HAP-1 (cell line): Measurements from ENCODE around the gene KLHL25.

Experiments used
- DNase-seq, 2 experiments: peaks; one replicate each; pipeline ENCODE4 v3.0.0-alpha.2; 2016 to 2020; ENCODE audit warnings: low spot score in 2 of 2
- H3K27me3 ChIP-seq: fragments of 250-450 bp; sonication (Bioruptor Pico); 2 replicates; pipeline ENCODE4 v1.5.1; 2020; ENCODE audit warnings: low read depth, mild to moderate bottlenecking, moderate library complexity
- H3K36me3 ChIP-seq: fragments of 250-450 bp; sonication (Bioruptor Pico); replicated peaks from 2 replicates; pipeline ENCODE4 v1.5.1; 2020; ENCODE audit warnings: mild to moderate bottlenecking
- H3K4me1 ChIP-seq: fragments of 250-450 bp; sonication (Bioruptor Pico); 2 replicates; pipeline ENCODE4 v1.5.1; 2020; ENCODE audit warnings: mild to moderate bottlenecking
- H3K4me3 ChIP-seq: fragments of 250-450 bp; sonication (Bioruptor Pico); 2 replicates; pipeline ENCODE4 v1.5.1; 2020; ENCODE audit warnings: mild to moderate bottlenecking, moderate library complexity
- H3K9me3 ChIP-seq: fragments of 250-450 bp; sonication (Bioruptor Pico); 2 replicates; pipeline ENCODE4 v1.5.1; 2020; ENCODE audit warnings: mild to moderate bottlenecking, moderate library complexity
- in situ Hi-C: fragments of 300-500 bp; cut with MboI; formaldehyde crosslinking; loops from 3 replicates; pipeline ENCODE4 v1.14.3; 2020; ENCODE audit warnings: low sequenced_read_pairs, inconsistent platforms, mixed read lengths

KLHL25 gene

DNA sequence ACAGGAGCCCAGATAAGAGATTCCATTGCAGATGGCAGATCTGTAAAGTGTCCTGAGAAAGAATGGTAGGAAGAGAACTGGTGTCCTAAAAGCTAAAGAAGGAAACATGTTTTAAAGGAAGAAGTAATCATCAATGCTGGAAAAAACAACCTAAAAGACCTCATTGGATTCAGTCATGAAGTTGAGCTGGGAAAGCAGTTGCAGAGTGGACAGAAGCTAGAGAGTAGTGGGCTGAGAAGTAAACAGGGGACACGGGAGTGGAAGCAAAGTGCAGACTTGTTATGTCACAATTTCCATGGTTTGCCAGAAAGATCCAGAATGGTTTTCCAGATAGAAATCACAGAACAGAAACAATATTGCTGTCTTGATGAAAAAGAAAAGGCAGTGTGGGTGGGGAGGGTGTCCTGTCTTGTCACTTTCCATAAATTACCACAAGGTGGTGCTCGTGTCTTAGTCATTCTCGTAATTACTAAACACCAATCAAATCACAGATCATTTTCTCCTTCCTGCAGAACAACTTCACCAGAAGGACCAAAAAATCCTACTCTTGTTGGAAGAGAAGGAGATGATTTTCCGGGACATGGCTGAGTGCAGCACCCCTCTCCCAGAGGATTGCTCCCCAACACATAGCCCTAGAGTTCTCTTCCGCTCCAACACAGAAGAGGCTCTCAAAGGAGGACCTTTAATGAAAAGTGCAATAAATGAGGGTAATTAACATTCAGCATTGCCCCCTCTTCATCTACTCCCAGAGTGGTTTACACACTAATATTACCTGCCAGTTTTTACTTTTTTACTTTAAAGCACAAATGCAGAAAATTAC, 64.5 kb downstream of the KLHL25 start:
- in situ Hi-C loops = loop anchor here (5.0 kb wide), 1 partner anchor 102 kb away; no protein-coding TSS in a partner anchor
- Histone ChIP-seq H3K27me3 (no peaks in the 10 kb centered on the region), H3K4me1 (no peaks in the 10 kb centered on the region), H3K4me3 (no peak overlapping the region), H3K36me3 (peaks cover 41% of the 10 kb centered on the region), H3K9me3 (peaks cover 3% of the 10 kb centered on the region; the same call in 1 of the 2 replicates)
- peak; percentile 79 to 91 for DNase-seq

GRCh38 chr15:85727068-85727467, 67.7 kb downstream of the KLHL25 start:
- in situ Hi-C loops = no loop called here
- Histone ChIP-seq H3K9me3 (no peaks in the 10 kb centered on the region), H3K36me3 (peaks cover 35% of the 10 kb centered on the region), H3K4me3 (no peak overlapping the region), H3K27me3 (no peaks in the 10 kb centered on the region), H3K4me1 (no peaks in the 10 kb centered on the region)
- no peak for DNase-seq

GRCh38 chr15:85726454-85726853, 68.3 kb downstream of the KLHL25 start:
- Histone ChIP-seq H3K9me3 (no peaks in the 10 kb centered on the region), H3K4me1 (no peaks in the 10 kb centered on the region), H3K27me3 (no peaks in the 10 kb centered on the region), H3K36me3 (peaks cover 41% of the 10 kb centered on the region), H3K4me3 (no peak overlapping the region)
- in situ Hi-C loops = no loop called here
- no peak for DNase-seq

DNA sequence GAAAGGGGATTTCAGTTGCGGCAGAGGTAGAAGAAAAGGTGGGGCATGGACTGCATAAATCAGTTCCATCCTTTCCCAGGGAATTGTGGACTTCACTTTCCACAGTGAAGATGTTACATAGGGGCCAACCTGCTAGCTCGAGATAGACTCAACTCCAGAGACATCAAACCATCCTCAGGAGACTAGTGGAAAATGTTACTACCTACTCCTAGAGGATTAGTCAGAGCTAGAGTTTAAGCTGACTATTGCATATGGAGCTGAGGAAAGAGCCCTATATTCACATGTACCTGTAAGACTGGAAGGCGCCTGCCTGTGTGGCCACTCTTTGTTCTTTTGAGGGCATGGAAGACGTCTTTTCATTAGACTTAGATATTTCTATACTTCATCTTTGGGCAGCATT, 69.2 kb downstream of the KLHL25 start:
- H3K4me3 ChIP-seq = no peak overlapping the region
- peaks cover 45% of the 10 kb centered on the region for H3K36me3 ChIP-seq
- no peaks in the 10 kb centered on the region for H3K9me3 ChIP-seq
- in situ Hi-C loops = no loop called here
- no peak for DNase-seq
- no peaks in the 10 kb centered on the region for H3K27me3 ChIP-seq
- H3K4me1 ChIP-seq = no peaks in the 10 kb centered on the region

DNA sequence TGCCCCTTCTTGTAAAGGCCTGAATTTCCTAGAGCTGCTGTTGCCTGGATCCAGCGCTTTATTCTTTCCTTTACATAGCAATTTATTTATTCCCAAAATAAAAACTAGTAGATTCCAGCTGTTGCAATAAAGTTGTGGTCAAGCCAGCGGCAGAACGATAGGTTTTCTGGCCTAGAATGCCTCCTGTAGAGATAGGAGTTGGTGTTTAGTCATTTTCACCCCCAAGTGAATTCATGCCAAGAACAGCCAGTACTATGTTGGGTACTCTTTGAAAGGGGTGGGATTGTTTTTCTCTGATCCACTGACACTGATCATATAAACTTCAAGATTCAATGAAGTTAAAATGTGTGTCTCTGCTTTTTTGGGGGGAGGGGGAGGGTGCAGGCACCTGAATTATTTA, 69.7 kb downstream of the KLHL25 start:
- H3K9me3 ChIP-seq = no peaks in the 10 kb centered on the region
- no peak for DNase-seq
- H3K27me3 ChIP-seq = no peaks in the 10 kb centered on the region
- no peak overlapping the region for H3K4me3 ChIP-seq
- H3K36me3 ChIP-seq = peaks cover 46% of the 10 kb centered on the region
- in situ Hi-C loops = no loop called here
- no peaks in the 10 kb centered on the region for H3K4me1 ChIP-seq

DNA sequence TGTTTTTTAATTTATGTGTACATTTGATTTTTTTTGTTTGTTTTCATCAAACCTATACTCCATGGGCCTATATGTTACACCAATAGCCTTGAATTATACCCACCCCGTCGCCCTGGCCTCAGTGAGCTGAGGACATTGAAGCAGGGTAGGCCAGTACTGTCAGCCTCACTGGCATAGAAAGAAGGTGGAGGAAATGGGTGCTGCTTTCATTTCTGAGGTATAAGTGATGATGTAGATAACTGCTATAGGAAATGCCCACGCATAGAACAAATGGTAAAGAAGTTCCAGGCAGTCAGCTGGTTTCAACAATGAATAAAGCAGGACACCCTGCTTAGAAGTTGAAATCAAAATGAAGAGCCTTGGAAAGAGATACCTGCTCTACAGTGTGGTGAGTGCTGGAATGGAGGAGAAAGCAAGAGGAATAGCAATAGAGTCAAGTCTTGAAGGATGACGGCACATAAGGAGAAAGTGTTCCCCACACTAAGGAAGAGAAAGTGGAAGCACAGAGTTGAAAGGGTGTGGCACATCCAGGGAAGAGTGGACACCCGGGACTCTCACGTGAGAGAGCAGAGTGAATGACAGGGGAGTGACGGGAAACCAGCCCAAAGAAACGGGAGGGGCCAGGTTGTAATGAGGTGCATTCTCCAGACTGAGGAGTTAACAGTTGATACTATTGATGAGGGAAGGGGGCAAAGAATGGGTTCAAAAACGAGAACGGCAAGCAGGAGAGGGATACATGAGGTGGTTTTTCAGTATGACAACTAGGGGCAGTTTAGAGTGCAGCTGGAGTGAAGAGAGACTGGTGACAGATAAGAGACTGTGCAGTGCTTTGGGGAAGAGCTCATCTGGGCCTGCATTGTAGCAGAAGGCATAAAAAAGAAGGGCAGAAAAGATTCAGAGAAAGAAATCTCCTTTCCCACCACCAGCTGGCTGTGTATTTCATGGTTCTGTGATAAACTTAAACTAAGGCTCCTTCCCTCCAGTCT, 70.5 kb downstream of the KLHL25 start:
- H3K27me3 ChIP-seq = no peaks in the 10 kb centered on the region
- no peaks in the 10 kb centered on the region for H3K9me3 ChIP-seq
- no peak overlapping the region for H3K4me3 ChIP-seq
- H3K4me1 ChIP-seq = no peaks in the 10 kb centered on the region
- in situ Hi-C loops = no loop called here
- no peak for DNase-seq
- H3K36me3 ChIP-seq = peaks cover 49% of the 10 kb centered on the region

- no peaks in the 10 kb centered on the region for H3K27me3 ChIP-seq
- DNase-seq = no peak
- no peaks in the 10 kb centered on the region for H3K9me3 ChIP-seq
- peaks cover 52% of the 10 kb centered on the region for H3K36me3 ChIP-seq
- H3K4me3 ChIP-seq = no peak overlapping the region
- in situ Hi-C loops = no loop called here
- no peaks in the 10 kb centered on the region for H3K4me1 ChIP-seq
Observed at GRCh38 chr15:85722374-85723152, 72.2 kb downstream of the KLHL25 start.

DNA sequence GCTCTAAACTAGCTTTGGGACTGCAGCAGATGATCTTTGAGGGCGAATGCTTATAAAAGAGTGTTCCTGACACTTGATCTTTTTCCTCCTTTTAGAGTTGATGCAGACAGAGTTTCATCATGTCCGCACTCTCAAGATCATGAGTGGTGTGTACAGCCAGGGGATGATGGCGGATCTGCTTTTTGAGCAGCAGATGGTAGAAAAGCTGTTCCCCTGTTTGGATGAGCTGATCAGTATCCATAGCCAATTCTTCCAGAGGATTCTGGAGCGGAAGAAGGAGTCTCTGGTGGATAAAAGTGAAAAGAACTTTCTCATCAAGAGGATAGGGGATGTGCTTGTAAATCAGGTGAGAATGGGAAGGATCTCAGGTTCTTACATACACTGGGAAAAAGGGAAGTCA, 75.7 kb downstream of the KLHL25 start:
- Histone ChIP-seq H3K36me3 (peaks cover 49% of the 10 kb centered on the region), H3K27me3 (no peaks in the 10 kb centered on the region), H3K4me3 (no peak overlapping the region), H3K9me3 (no peaks in the 10 kb centered on the region), H3K4me1 (no peaks in the 10 kb centered on the region)
- in situ Hi-C loops = no loop called here
- DNase-seq = no peak

DNA sequence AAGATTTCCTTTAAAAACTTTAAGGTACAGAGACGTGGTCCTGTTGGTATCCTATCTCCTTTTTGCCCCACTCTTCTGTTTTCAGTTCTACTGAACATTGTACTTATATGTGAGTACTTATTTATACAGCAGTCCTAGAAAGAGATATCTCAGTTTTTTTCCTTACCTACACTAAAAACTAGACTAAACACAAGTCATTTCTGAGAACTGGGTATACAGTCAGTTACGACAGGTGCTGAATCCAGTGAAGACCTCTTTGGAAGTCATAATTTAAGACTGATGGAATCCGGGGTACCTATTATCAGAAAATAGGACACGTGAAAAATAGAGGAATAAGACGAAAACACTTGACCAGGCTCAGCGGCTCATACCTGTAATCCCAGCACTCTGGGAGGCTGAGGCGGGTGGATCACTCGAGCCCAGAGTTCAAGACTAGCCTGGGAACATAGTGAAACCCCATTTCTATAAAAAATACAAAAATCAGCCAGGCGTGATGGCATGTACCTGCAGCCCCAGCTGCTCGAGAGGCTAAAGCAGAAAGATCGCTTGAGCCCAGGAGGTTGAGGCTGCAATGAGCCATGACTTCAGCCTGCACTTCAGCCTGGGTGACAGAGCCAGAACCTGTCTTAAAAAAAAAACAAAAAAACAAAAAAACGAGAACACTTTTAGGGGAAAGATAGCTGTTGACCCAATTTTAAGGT, 76.3 kb downstream of the KLHL25 start:
- Histone ChIP-seq H3K4me3 (no peak overlapping the region), H3K9me3 (no peaks in the 10 kb centered on the region), H3K4me1 (no peaks in the 10 kb centered on the region), H3K36me3 (peaks cover 45% of the 10 kb centered on the region), H3K27me3 (no peaks in the 10 kb centered on the region)
- in situ Hi-C loops = no loop called here
- DNase-seq = no peak

- no peak for DNase-seq
- no peaks in the 10 kb centered on the region for H3K4me1 ChIP-seq
- H3K36me3 ChIP-seq = peaks cover 39% of the 10 kb centered on the region
- H3K27me3 ChIP-seq = no peaks in the 10 kb centered on the region
- H3K4me3 ChIP-seq = no peak overlapping the region
- in situ Hi-C loops = no loop called here
- no peaks in the 10 kb centered on the region for H3K9me3 ChIP-seq
Observed at GRCh38 chr15:85717212-85717611, 77.5 kb downstream of the KLHL25 start.

DNA sequence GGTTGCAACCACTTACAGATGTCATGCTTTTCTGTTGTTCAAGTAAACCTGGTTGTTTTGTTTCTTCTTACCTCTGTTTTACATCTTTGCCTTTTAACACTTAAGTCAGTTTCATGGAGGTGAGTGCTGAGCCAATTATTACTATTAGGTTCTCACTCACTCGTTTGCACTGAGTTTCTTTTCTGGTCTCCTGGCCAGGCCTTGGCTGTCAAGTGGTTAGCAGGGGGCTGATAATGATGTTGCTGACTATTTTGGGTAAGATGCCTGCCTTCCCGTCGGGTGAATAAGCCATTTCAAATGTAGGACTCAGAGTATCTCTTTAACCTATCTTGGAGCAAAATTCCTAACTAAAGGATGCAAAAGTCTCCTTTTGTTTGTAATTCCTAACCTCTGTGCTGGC, 78.5 kb downstream of the KLHL25 start:
- H3K9me3 ChIP-seq = no peaks in the 10 kb centered on the region
- H3K4me3 ChIP-seq = no peak overlapping the region
- in situ Hi-C loops = no loop called here
- H3K27me3 ChIP-seq = no peaks in the 10 kb centered on the region
- no peak for DNase-seq
- H3K4me1 ChIP-seq = no peaks in the 10 kb centered on the region
- H3K36me3 ChIP-seq = peaks cover 29% of the 10 kb centered on the region

DNA sequence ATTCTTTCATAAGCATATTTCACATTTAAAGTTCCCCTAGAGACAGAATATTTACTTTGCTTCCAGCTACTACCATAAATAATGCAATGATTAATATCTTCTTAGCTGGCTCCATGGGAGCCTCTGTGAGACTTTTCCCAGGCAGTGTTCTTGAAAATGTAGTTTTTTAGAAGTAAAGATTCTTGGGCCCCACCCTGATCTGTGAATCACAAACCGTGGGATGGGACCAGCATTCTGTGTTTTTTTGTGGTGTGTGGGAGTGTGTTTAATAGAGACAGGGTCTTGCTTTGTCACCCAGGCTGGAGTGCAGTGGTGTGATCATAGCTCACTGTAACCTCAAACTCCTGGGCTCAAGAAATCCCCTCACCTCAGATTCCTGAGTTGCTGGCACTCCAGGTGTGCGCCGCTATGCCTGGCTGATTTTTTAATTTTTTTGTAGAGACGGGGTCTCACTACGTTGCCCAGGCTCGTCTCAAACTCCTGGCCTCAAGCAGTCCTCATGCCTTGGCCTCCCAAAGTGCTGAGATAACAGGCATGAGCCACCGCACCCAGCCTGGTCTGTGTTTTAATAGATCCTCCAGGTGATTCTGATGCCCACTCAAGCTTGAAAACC, 83.0 kb downstream of the KLHL25 start:
- Histone ChIP-seq H3K27me3 (no peaks in the 10 kb centered on the region), H3K9me3 (no peaks in the 10 kb centered on the region), H3K4me1 (peaks cover 10% of the 10 kb centered on the region), H3K4me3 (no peak overlapping the region), H3K36me3 (peaks cover 3% of the 10 kb centered on the region)
- in situ Hi-C loops = no loop called here
- DNase-seq = no peak
